K562 (cell line): ENCODE results near the gene CCDC3. TPM values are rescaled to one million over a fixed set of nuclear protein-coding genes. Genes with fewer than 3 reads are reported as not detected.

Experiments used
- ATAC-seq: fragments of 200-7000 bp; cut with Tn5 transposase; 3 replicates; pipeline ENCODE4 v1.9.1; 2020; ENCODE audit warnings: moderate library complexity
- BruUV-seq: library from RNA; stranded (reverse); fragments of 400-500 nt; replicated peaks from 2 replicates; lab custom pipeline; 2021; lab: Mats Ljungman, UMichigan
- CTCF ChIA-PET: fragments of 300-600 bp; formaldehyde crosslinking; extraction: SDS; loops from one replicate; lab custom pipeline; 2021; ENCODE audit warnings: low intra/inter-chr PET ratio; lab: Yijun Ruan, JAX
- POLR2A ChIA-PET: fragments of 300-600, 350-650 bp; sonication (Branson Sonifier 250); formaldehyde crosslinking; extraction: SDS; loops from one replicate; lab custom pipeline; 2021; ENCODE audit warnings: antibody characterized with exemption, inconsistent platforms; lab: Yijun Ruan, JAX
- DNase-seq, 4 experiments: peaks; one replicate each; pipeline versions ENCODE4 v3.0.0 to v3.0.0-alpha.2; 2011 to 2018; ENCODE audit warnings: low spot score in 3 of 4, mixed read lengths in 3 of 4; ENCODE audit errors: extremely low read depth in 1 of 4
- FAIRE-seq: peaks from 2 replicates; lab custom pipeline; 2011; peaks lifted over from hg19 to GRCh38; lab: Jason Lieb, UNC
- H2AFZ ChIP-seq: 2 replicates; pipeline ENCODE4 v1.6.0; 2011; ENCODE audit warnings: low read depth, low read length, control low read depth, inconsistent platforms
- H3K27ac ChIP-seq: fragments of 200-600 bp; 3 replicates; pipeline ENCODE4 v1.8.0; 2011; ENCODE audit warnings: low read depth, mild to moderate bottlenecking, control low read depth, inconsistent platforms, low read length, moderate library complexity, mixed read lengths; ENCODE audit errors: extremely low read depth
- H3K27me3 ChIP-seq, 2 experiments: fragments of 300-600 bp in 1 of 2; 2 replicates in 1 of 2; 3 replicates in 1 of 2; pipeline versions ENCODE4 v1.6.0 to v1.8.0; 2011; ENCODE audit warnings: inconsistent platforms in 2 of 2, low read length in 2 of 2, mild to moderate bottlenecking in 1 of 2, mixed read lengths in 1 of 2, moderate library complexity in 1 of 2; ENCODE audit not compliant: control insufficient read depth in 2 of 2, insufficient read depth in 2 of 2
- H3K36me3 ChIP-seq: fragments of 300-600 bp; 3 replicates; pipeline ENCODE4 v1.8.0; 2011; ENCODE audit warnings: mild to moderate bottlenecking, low read length, inconsistent platforms; ENCODE audit not compliant: control insufficient read depth, insufficient read depth
- H3K4me1 ChIP-seq, 2 experiments: fragments of 200-600 bp in 1 of 2; replicated peaks in 1 of 2; 2 replicates in 1 of 2; 3 replicates in 1 of 2; pipeline versions ENCODE4 v1.5.1 to v1.8.0; 2011; ENCODE audit warnings: inconsistent platforms in 2 of 2, low read length in 2 of 2, mild to moderate bottlenecking in 1 of 2, mixed read lengths in 1 of 2, moderate library complexity in 1 of 2; ENCODE audit not compliant: control insufficient read depth in 2 of 2, insufficient read depth in 2 of 2
- H3K4me2 ChIP-seq: 2 replicates; pipeline ENCODE4 v1.6.1; 2011; ENCODE audit warnings: low read length, control low read depth, inconsistent platforms, mixed read lengths; ENCODE audit not compliant: insufficient read depth
- H3K4me3 ChIP-seq: fragments of 200-600 bp; sonication (generic), shearing (Covaris generic); 2 replicates; pipeline ENCODE4 v1.5.1; 2016; ENCODE audit warnings: control low read depth, inconsistent platforms
- H3K79me2 ChIP-seq: fragments of 200-600 bp; 3 replicates; pipeline ENCODE4 v1.8.0; 2011; ENCODE audit warnings: low read length, inconsistent platforms; ENCODE audit not compliant: control insufficient read depth, insufficient read depth
- H3K9ac ChIP-seq, 2 experiments: 2 replicates each; pipeline versions ENCODE4 v1.6.0 to v1.6.1; 2011; ENCODE audit warnings: low read depth in 2 of 2, low read length in 2 of 2, control low read depth in 1 of 2, inconsistent platforms in 1 of 2, mild to moderate bottlenecking in 1 of 2, mixed read lengths in 1 of 2; ENCODE audit not compliant: insufficient read depth in 1 of 2
- H3K9me1 ChIP-seq: one replicate; pipeline ENCODE4 v1.6.0; 2011; ENCODE audit warnings: inconsistent platforms, mild to moderate bottlenecking, low read length, moderate library complexity; ENCODE audit not compliant: control insufficient read depth, insufficient read depth
- H3K9me3 ChIP-seq: replicated peaks from 2 replicates; pipeline ENCODE4 v1.5.1; 2011; ENCODE audit warnings: low read depth, low read length, inconsistent platforms; ENCODE audit not compliant: control insufficient read depth, insufficient read depth
- H4K20me1 ChIP-seq: replicated peaks from 2 replicates; pipeline ENCODE4 v1.6.1; 2011; ENCODE audit warnings: low read length, inconsistent platforms, mixed read lengths; ENCODE audit not compliant: control insufficient read depth, insufficient read depth
- CSDE1 ChIP-seq, 2 experiments: fragments of 450-650 bp; IDR thresholded peaks; 2 replicates each; pipeline ENCODE4 v1.6.1; 2016; ENCODE audit warnings: mild to moderate bottlenecking in 1 of 2
- MED1 ChIP-seq: sonication (generic); formaldehyde crosslinking; IDR thresholded peaks from 2 replicates; pipeline ENCODE4 v1.8.1; 2023; ENCODE audit warnings: missing genetic modification reagents, borderline replicate concordance
- POLR2AphosphoS5 ChIP-seq: IDR thresholded peaks from 2 replicates; pipeline ENCODE4 v1.6.1; 2011; ENCODE audit warnings: mild to moderate bottlenecking, low read depth, low read length, moderate library complexity; ENCODE audit not compliant: control insufficient read depth, insufficient read depth
- RBM39 ChIP-seq: fragments of 200-400 bp; formaldehyde crosslinking; optimal IDR thresholded peaks from 2 replicates; pipeline ENCODE3; 2018; ENCODE audit warnings: low read depth, low read length
- ZNF589 ChIP-seq: fragments of 200-800 bp; sonication (Bioruptor generic); IDR thresholded peaks from 2 replicates; pipeline ENCODE4 v1.6.1; 2016; ENCODE audit warnings: low read depth, missing genetic modification characterization, missing compliant biosample characterization
- WGBS: fragments of 100-300 bp; shearing (Covaris generic); methylation state at CpG from one replicate; pipeline ENCODE4 v1.1.6; 2016; ENCODE audit warnings: low coverage, mixed read lengths; ENCODE audit not compliant: insufficient coverage; ENCODE audit errors: missing lambda C conversion rate; 5-methylcytosine and 5-hydroxymethylcytosine counted together
- in situ Hi-C: fragments of 300-500 bp; cut with MboI; formaldehyde crosslinking; loops from 4 replicates; pipeline ENCODE4 v1.15.0; 2018; ENCODE audit warnings: inconsistent platforms, mixed read lengths
- intact Hi-C: fragments of 100-400 bp; cut with micrococcal nuclease; formaldehyde crosslinking; loops from 2 replicates; pipeline ENCODE4 v1.14.2; 2022
- polyA plus RNA-seq, 8 experiments: library from polyadenylated mRNA; depleted of rRNA in 4 of 8; stranded (reverse) in 5 of 8; unstranded in 3 of 8; fragments of >200 nt; fragmentation: Nextera tagmentation in 2 of 8; fragmentation: Illumina TruSeq in 1 of 8; extraction: Ambion mirVana in 2 of 8; extraction: Trizol in 1 of 8; gene quantifications; 2 replicates each; pipeline versions ENCODE4 v1.2.1 to v1.2.3, GENCODE V29; 2011 to 2014; ENCODE audit warnings: inconsistent platforms in 1 of 8, missing spikeins in 1 of 8
- total RNA-seq, 7 experiments: library from RNA; depleted of rRNA in 6 of 7; stranded (reverse); fragments of >200 nt in 6 of 7; fragmentation: Illumina TruSeq in 2 of 7; extraction: Trizol in 2 of 7; gene quantifications; 2 replicates each; pipeline versions ENCODE4 v1.2.1 to v1.2.3, GENCODE V29; 2011 to 2021; ENCODE audit warnings: low replicate concordance in 1 of 7
- TF ChIP-seq, protein P1 (sequence below): fragments of 450-650 bp; formaldehyde crosslinking; IDR thresholded peaks from 2 replicates; pipeline ENCODE4 v1.4.0; 2022; ENCODE audit warnings: missing genetic modification characterization
- TF ChIP-seq, protein P2 (sequence below): fragments of 450-650 bp; IDR thresholded peaks from 2 replicates; pipeline ENCODE4 v1.6.1; 2014; ENCODE audit warnings: low read depth, mild to moderate bottlenecking, moderate library complexity, borderline replicate concordance

Gene CCDC3
- total and polyA plus RNA-seq, 9 of the 15 experiments (the other 6 are each of a cell fraction or from before 2014, with no cell fraction given): not detected

DNA sequence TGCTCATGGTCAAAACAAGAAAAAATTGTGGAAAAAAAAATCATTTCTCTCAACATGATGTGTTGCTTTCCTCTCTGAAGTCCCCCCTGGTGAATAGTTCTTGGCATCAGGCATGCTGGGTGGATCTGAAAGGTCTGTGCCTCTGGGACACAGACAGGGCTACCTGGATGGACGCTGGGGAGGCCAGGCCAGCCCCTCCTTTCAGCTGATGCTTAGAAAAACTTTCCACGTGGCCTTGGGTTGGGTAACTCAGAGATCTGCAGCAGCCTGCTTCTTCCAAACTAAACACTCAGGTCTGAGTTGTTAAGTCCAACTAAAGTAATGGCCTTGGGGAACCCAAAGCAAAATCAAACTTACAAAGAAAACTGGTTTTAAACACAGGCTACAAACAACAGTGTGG lies 113.0 kb downstream of the CCDC3 start:
- Histone ChIP-seq H3K4me3 (no peak overlapping the region), H3K9me1 (no peaks in the 10 kb centered on the region), H2AFZ (no peak overlapping the region), H3K4me2 (no peak overlapping the region), H3K79me2 (no peaks in the 10 kb centered on the region), H3K27me3 (no peaks in the 10 kb centered on the region), H3K4me1 (no peaks in the 10 kb centered on the region), H3K36me3 (no peaks in the 10 kb centered on the region), H4K20me1 (no peaks in the 10 kb centered on the region), H3K27ac (no peak overlapping the region), H3K9me3 (no peaks in the 10 kb centered on the region), H3K9ac (no peak overlapping the region)
- ATAC-seq (no peak), DNase-seq (no peak), FAIRE-seq (no peak)
- intact Hi-C loops (no loop called here), in situ Hi-C loops (no loop called here)
- ChIA-PET CTCF (no interaction called here), POLR2A (no interaction called here)
- WGBS: 0% methylated on average over 2 of the region's 2 CpGs
- BruUV-seq: no TSS peak
- TF ChIP-seq ZNF589 (CRISPR knock-in tag): no peak
- TF ChIP-seq, protein P1, sequence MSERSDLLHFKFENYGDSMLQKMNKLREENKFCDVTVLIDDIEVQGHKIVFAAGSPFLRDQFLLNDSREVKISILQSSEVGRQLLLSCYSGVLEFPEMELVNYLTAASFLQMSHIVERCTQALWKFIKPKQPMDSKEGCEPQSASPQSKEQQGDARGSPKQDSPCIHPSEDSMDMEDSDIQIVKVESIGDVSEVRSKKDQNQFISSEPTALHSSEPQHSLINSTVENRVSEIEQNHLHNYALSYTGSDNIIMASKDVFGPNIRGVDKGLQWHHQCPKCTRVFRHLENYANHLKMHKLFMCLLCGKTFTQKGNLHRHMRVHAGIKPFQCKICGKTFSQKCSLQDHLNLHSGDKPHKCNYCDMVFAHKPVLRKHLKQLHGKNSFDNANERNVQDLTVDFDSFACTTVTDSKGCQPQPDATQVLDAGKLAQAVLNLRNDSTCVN (CRISPR knock-in tag): no peak
- no peak for TF ChIP-seq POLR2AphosphoS5
- no peak for TF ChIP-seq MED1 (CRISPR knock-in tag)
- TF ChIP-seq CSDE1 (IDR thresholded peaks at IDR 0.05): no peak
- TF ChIP-seq, protein P2, sequence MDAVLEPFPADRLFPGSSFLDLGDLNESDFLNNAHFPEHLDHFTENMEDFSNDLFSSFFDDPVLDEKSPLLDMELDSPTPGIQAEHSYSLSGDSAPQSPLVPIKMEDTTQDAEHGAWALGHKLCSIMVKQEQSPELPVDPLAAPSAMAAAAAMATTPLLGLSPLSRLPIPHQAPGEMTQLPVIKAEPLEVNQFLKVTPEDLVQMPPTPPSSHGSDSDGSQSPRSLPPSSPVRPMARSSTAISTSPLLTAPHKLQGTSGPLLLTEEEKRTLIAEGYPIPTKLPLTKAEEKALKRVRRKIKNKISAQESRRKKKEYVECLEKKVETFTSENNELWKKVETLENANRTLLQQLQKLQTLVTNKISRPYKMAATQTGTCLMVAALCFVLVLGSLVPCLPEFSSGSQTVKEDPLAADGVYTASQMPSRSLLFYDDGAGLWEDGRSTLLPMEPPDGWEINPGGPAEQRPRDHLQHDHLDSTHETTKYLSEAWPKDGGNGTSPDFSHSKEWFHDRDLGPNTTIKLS: no peak
- no peak for TF ChIP-seq RBM39
